Upper lobe of right lung (tissue), 1 donor: Measurements from ENCODE around the gene AP3S1. TPM values are rescaled to one million over a fixed set of nuclear protein-coding genes. Genes with fewer than 3 reads are reported as not detected.
"Not testable (repeated sequence)": the region's sequence is repeated elsewhere in the genome, so short reads cannot be mapped to it uniquely, and the experiment has no call there.

ENCODE experiments used
- ATAC-seq: fragments of 200-7000 bp; cut with Tn5 transposase; one replicate; pipeline ENCODE4 v1.9.1; 2020; ENCODE audit warnings: mild to moderate bottlenecking, moderate library complexity
- DNase-seq: peaks from one replicate; pipeline ENCODE4 v3.0.0-alpha.2; 2020
- H3K27ac ChIP-seq: fragments of 200-600 bp; one replicate; pipeline ENCODE4 v1.8.0; 2022
- H3K27me3 ChIP-seq: fragments of 200-600 bp; one replicate; pipeline ENCODE4 v1.8.0; 2022; ENCODE audit warnings: mild to moderate bottlenecking
- H3K36me3 ChIP-seq: fragments of 200-600 bp; one replicate; pipeline ENCODE4 v1.8.0; 2022
- H3K4me1 ChIP-seq: fragments of 200-600 bp; one replicate; pipeline ENCODE4 v1.8.0; 2022
- H3K4me3 ChIP-seq: fragments of 200-600 bp; one replicate; pipeline ENCODE4 v1.8.0; 2022; ENCODE audit warnings: mild to moderate bottlenecking
- H3K9me3 ChIP-seq: fragments of 200-600 bp; one replicate; pipeline ENCODE4 v1.8.0; 2022
- intact Hi-C: fragments of 100-400 bp; cut with DNase I; formaldehyde crosslinking; loops from one replicate; pipeline ENCODE4 v1.11.0; 2022
- total RNA-seq: library from RNA; stranded (reverse); fragmentation: NEBNext Ultra II Directional; extraction: Animal tissue kit (Norgen Biotek cat#: 25700); gene quantifications from one replicate; pipeline ENCODE4 v1.2.1, GENCODE V29; 2021
- TF ChIP-seq, protein P1 (sequence below): fragments of 200-600 bp; IDR thresholded peaks from one replicate; pipeline ENCODE4 v1.8.0; 2022; ENCODE audit warnings: antibody characterized with exemption
- donor health status: DM: no; HTN: yes; CAD: no; lungs with severe emphysema.

The AP3S1 gene
- total RNA-seq, 1 donor from 2014 or later = 70.4 TPM

DNA sequence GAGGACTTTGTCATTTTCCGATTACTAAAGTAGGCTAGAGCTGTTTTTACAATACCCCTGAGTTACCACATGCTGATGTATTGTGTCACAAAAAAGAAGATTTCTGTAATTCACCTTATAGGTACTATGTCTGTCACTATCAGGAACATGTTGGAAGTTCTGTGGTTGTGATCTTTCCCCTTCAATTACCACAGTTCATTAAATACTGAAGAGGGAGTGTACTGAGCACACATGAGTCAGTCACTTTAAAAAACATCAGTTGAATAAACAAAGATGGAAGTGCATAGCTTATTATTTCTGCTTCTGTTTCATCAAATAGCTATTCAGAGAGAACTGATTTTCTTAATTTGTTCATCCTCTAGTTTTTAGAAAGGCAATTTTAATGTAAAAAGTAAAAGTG is 31.7 kb downstream of the AP3S1 start:
- DNase-seq (no peak), ATAC-seq (no peak)
- Histone ChIP-seq H3K4me1 (peaks cover 4% of the 10 kb centered on the region), H3K36me3 (peaks cover 25% of the 10 kb centered on the region), H3K9me3 (no peaks in the 10 kb centered on the region), H3K4me3 (no peak overlapping the region), H3K27me3 (no peaks in the 10 kb centered on the region), H3K27ac (no peak overlapping the region)
- intact Hi-C loops = no loop called here
- TF ChIP-seq, protein P1, sequence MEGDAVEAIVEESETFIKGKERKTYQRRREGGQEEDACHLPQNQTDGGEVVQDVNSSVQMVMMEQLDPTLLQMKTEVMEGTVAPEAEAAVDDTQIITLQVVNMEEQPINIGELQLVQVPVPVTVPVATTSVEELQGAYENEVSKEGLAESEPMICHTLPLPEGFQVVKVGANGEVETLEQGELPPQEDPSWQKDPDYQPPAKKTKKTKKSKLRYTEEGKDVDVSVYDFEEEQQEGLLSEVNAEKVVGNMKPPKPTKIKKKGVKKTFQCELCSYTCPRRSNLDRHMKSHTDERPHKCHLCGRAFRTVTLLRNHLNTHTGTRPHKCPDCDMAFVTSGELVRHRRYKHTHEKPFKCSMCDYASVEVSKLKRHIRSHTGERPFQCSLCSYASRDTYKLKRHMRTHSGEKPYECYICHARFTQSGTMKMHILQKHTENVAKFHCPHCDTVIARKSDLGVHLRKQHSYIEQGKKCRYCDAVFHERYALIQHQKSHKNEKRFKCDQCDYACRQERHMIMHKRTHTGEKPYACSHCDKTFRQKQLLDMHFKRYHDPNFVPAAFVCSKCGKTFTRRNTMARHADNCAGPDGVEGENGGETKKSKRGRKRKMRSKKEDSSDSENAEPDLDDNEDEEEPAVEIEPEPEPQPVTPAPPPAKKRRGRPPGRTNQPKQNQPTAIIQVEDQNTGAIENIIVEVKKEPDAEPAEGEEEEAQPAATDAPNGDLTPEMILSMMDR = no peak

DNA sequence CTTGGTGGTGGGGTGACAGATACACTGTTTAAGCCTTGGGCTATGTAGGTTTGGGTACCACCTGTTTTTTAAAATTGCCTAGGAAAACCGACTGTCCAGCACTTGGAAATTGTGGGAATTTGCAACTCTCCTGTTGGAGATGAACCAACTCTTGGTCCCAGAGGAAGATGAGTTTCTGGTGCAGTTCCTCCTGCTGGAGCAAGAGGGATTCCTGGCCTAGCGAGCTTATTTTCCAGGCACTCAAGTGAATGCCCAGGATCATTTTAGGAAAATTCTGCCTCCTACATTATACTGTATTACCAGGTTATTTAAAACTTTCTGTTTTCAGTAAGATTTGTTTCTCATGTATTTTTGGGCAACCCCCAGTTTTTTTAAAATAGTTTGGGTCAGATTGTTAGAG is 33.7 kb downstream of the AP3S1 start:
- Histone ChIP-seq H3K4me1 (peaks cover 4% of the 10 kb centered on the region), H3K36me3 (peaks cover 20% of the 10 kb centered on the region), H3K27me3 (no peaks in the 10 kb centered on the region), H3K9me3 (no peaks in the 10 kb centered on the region), H3K27ac (no peak overlapping the region), H3K4me3 (no peak overlapping the region)
- DNase-seq (no peak), ATAC-seq (no peak)
- intact Hi-C loops = no loop called here
- TF ChIP-seq, protein P1 = no peak

DNA sequence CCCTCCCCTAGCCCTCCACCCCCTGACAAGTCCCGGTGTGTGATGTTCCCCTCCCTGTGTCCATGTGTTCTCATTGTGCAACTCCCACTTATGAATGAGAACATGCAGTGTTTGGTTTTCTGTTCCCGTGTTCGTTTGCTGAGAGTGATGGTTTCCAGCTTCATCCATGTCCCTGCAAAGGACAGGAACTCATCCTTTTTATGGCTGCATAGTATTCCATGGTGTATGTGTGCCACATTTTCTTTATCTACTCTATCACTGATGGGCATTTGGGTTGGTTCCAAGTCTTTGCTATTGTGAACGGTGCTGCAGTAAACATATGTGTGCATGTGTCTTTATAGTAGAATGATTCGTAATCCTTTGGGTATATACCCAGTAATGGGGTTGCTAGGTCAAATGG is 35.6 kb downstream of the AP3S1 start:
- DNase-seq, H3K27me3 ChIP-seq, H3K36me3 ChIP-seq, H3K4me1 ChIP-seq, H3K27ac ChIP-seq, intact Hi-C loops, H3K4me3 ChIP-seq, H3K9me3 ChIP-seq, ATAC-seq: not testable (repeated sequence)

DNA sequence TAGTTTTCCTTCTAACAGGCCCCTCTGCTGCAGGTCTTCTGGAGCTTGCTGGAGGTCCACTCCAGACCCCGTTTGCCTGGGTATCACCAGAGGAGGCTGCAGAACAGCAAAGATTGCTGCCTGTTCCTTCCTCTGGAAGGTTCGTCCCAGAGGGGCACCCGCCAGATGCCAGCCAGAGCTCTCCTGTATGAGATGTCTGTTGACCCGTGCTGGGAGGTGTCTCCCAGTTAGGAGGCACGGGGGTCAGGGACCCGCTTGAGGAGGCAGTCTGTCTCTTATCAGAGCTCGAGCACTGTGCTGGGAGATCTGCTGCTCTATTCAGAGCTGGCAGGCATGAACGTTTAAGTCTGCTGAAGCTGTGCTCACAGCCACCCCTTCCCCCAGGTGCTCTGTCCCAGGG is 40.7 kb downstream of the AP3S1 start:
- intact Hi-C loops, H3K4me1 ChIP-seq, H3K27me3 ChIP-seq, H3K36me3 ChIP-seq, H3K27ac ChIP-seq, DNase-seq, H3K9me3 ChIP-seq, ATAC-seq, H3K4me3 ChIP-seq: not testable (repeated sequence)

DNA sequence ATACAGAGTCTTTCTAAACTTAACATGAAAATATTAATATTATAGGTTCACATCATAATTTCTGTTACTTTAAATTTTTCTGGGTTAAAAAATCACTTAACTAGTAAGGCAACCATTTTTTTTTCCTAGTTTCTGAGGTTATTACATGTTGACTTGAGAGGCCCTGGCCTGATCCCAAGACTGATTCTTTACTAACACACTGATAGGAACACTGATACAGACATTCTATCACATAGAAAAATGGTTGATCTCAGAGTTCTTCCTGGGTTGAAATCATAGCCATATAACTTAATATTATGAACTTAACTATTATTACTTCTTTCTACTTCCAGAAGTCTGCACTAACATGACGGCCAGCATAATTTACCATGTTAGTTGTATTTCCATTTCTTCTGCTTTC is 43.0 kb downstream of the AP3S1 start:
- H3K4me3 ChIP-seq = no peak overlapping the region
- ATAC-seq = no peak
- intact Hi-C loops = no loop called here
- H3K36me3 ChIP-seq = no peaks in the 10 kb centered on the region
- H3K4me1 ChIP-seq = no peaks in the 10 kb centered on the region
- no peaks in the 10 kb centered on the region for H3K9me3 ChIP-seq
- H3K27me3 ChIP-seq = no peaks in the 10 kb centered on the region
- no peak overlapping the region for H3K27ac ChIP-seq
- TF ChIP-seq, protein P1 = no peak
- no peak for DNase-seq

DNA sequence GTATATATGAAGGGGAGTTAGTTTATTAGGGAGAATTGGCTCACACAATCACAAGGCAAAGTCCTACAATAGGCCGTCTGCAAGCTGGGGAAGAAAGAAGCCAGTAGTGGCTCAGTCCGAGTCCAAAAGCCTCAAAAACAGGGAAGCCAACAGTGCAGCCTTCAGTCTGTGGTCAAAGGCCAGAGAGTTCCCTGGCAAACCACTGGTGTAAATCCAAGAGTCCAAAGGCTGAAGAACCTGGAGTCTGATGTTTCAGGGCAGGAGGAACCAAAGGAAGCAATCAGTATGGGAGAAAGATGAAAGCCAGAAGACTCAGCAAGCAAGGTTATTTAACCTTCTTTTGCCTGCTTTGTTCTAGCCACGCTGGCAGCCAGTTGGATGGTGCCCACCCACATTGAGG is 43.5 kb downstream of the AP3S1 start:
- H3K27ac ChIP-seq, H3K36me3 ChIP-seq, H3K9me3 ChIP-seq, ATAC-seq, H3K27me3 ChIP-seq, H3K4me3 ChIP-seq, DNase-seq, H3K4me1 ChIP-seq, intact Hi-C loops: not testable (repeated sequence)

DNA sequence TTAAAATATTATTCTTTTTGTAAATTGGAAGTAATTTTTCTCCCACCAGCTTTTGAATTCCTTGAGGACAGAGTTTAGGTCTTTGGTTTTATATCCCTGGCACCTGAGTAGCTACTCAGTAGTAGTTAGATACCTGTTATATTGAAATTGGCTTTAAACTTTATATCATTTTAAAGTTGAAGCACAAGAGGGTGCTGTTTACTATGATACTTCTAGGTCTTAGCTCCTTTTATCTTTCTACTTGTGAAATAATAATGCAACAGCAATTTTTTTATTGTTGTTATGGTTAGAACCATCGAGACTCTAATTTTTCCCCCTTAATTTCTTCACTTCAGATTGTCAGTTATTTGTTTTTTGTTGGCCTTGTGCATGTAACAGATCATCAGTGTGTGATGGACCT is 46.3 kb downstream of the AP3S1 start:
- ATAC-seq (no peak), DNase-seq (no peak)
- intact Hi-C loops = no loop called here
- no peaks in the 10 kb centered on the region for H3K36me3 ChIP-seq
- TF ChIP-seq, protein P1 = peak; percentile 11
- no peaks in the 10 kb centered on the region for H3K4me1 ChIP-seq
- H3K4me3 ChIP-seq = no peak overlapping the region
- no peaks in the 10 kb centered on the region for H3K9me3 ChIP-seq
- no peak overlapping the region for H3K27ac ChIP-seq
- no peaks in the 10 kb centered on the region for H3K27me3 ChIP-seq
